Activated CD4-positive, alpha-beta T cell treated with anti-CD3 and anti-CD28 coated beads for 1 hour (primary cell): ENCODE results near the gene ZRANB2.

Experiments used
- DNase-seq: peaks from one replicate; pipeline ENCODE4 v3.0.0-alpha.2; 2020

Gene ZRANB2, protein sequence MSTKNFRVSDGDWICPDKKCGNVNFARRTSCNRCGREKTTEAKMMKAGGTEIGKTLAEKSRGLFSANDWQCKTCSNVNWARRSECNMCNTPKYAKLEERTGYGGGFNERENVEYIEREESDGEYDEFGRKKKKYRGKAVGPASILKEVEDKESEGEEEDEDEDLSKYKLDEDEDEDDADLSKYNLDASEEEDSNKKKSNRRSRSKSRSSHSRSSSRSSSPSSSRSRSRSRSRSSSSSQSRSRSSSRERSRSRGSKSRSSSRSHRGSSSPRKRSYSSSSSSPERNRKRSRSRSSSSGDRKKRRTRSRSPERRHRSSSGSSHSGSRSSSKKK

DNA sequence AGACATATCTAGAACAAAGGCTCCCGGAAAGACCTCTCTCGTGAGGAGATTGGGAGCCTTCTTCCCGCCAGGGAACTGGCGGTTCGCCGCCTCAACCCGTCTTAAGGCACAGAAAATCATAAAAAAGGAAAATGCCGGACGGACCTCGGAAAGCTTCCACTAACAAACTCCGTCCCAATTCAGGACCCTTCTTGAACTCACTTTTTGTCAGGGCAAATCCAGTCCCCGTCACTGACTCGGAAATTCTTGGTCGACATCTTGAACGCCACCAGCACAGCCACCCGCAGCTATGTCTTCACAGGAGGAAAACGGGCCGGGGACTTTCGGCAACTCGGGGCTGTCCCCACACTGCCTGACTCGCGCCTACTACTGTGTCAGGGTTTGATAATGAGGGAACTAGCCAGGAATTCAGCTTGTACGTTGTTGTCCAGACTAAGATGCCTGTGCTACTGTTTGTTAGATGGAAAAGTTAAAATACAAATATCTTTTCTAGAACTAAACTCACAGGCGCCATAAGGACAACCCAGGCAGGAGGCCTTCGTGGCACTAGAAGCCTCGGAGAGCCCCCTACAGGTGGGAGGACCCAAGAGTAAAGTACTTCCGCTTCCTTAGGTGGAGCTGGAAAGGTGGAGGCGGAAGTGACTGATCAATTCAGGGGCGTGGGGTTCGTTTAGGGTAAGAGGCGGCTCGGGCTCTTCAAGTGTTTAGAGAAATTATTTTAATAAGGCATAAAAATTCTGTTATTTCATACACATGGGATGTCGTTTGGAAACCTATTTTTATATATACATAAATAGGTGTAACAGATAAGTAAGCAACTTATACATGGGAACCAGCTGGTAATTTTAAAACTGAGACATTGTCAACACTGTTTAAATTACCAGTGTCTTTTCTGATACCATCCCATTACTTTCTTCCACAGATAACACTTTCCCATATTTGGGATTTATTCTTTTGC, at the start of gene ZRANB2:
Gene ZRANB2 (minus strand): TSS at position 297 of the 958 bp plus-strand sequence. CDS start 40 bp downstream, at position 257.
- peak; percentile 80 for DNase-seq

GRCh38 chr1:71128060-71128459, 47.2 kb upstream of the ZRANB2 start:
- no peak for DNase-seq

DNA sequence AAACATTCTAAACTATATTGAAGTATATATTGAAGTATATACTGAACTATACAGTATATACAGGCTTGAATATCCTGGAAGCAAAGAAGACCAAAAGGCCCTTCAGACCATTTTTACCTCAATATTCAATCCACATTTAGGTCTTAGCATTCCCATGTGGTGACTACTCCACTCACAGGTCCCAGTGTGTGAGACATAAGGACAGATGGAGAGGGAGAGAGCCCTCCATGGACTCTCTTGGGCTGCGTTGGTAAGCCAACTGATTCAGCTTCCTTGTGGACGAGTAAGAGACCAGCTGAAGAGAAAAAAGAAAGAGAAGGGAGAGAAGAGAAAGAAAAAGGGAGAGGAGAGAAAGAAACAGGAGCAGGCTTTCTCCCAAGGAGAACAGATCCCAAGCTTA, 37.3 kb upstream of the ZRANB2 start:
- no peak for DNase-seq

DNA sequence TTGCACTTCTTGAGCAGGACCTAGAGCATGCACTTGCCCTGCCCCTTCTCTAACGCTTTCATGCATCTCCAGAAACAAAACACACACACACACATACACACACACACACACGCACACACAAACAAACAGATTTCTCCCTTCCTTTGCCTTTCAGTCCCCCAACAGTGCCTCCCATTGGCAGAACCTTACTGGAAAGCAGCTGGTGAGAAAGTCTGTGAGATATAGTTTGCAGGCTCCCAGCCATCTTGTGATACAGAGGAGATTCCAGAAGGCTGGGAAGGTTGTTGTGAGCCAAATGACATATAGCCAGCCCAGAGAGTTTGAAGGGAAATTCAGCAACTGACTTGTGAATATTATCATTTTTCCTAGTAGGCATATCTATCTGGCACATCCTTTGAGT, 35.9 kb upstream of the ZRANB2 start:
- DNase-seq: no peak

DNA sequence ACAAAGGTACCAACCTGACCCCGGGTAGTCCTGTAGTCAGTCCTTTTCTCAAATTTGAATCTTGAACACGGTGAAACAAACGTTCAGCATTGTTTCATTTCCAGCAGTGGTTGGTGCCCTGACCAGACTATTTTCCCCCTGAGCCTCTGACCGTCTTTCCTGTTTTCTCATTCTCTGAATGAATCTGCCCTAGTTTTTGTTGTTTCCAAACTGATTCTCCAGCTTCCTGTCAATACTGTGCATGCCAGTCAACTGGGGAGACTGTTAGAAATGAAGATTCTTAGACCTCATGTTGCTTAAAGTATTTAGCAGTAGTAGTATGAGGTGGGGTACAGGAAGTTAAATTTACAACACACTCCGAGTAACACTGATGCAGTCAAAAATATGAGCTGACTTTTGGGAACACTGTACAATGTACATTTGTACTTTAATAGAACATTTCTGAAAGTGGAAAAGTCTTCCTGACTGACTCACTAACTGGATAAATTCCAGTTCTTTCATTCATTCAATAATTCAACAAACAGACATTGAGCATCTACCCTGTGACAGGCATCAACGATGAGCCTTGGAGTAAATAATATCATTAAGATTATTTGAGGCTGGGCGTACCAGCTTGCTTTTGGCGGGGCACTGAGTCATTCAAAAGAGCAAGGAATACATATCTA, 26.0 kb upstream of the ZRANB2 start:
- DNase-seq: no peak

DNA sequence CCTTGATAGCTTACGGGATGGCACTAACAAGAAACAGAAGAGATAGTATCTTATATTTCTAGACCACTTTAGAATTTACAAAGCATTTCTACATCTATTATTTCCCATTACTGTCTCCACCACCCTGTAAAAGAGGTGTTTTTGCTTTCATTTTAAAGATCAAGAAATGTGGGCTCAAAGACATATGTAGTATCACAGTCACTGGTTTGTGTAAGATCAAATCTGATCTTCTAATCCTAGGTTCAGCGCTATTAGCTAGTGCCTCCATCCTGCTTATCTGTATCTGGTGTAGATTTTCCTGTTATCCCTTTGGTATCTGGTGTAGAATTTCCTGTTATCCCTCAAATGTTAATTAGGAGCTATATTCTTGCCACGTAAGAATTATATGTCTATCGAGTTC, 23.6 kb upstream of the ZRANB2 start:
- DNase-seq: no peak

DNA sequence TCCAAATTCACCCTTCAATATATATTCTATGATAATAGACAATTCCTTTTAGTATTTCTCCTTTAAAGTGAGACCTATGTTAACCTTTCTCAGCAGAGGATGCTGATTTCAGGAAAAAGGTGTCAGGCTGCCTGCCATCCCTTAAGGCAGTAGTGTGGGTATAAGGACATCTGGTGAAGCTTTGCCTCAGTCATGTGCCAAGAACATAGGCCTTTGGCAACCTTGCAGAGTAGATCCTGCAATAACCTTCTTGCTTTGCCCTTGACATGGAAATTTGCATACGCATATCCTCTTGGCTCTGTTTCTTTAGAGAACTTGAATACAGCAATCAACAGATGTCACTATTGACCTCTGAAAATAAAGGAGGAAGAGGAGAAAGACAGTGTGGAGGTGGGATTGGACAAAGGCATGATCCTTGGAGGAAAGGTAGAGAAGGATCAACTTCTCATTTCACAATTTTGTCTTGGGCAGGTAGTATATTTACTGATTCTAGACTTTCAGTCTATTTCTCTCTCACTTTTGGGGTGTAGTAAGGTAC, 21.1 kb upstream of the ZRANB2 start:
- no peak for DNase-seq

- DNase-seq: no peak
Measured at GRCh38 chr1:71097428-71097827, 16.6 kb upstream of the ZRANB2 start.

DNA sequence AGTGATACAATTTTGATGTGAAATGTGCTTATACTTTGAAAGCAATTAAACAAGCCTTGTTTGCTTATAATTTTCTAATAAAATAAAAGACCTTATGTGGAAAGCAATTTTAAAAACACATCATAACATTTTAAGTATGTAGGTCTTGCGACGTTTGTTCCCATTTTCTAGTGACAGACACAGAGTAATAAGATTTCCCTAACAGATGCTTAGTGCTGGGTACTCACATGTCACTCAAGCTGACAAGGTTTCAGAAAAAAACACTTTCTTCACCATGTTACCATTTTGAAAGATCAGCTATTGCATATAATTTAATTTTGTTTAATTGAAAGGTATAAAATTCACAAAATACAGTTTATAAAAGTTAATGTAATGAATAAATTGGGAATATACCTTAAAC, 14.1 kb upstream of the ZRANB2 start:
- DNase-seq: no peak

DNA sequence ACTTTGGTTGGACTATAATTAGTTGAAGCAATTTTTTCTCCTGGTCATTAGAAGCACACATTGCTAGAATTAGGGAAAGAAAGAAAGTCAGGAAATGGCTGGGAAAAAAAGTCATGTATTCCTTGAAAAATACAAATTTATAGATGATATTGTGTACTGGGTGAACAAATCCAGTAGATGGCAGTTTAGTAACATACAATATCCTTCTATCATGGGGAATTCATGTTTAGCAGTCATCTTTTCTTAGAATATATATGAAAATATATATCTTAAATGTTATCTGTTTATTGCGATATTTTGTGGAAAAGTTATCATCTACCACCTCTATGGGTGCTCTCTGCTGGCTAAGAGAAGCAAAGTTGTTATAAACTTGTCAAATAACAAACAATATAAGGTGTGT, 13.1 kb upstream of the ZRANB2 start:
- DNase-seq: no peak

GRCh38 chr1:71089536-71090270, 8.9 kb upstream of the ZRANB2 start:
- no peak for DNase-seq

GRCh38 chr1:71088645-71089287, 7.9 kb upstream of the ZRANB2 start:
- no peak for DNase-seq

DNA sequence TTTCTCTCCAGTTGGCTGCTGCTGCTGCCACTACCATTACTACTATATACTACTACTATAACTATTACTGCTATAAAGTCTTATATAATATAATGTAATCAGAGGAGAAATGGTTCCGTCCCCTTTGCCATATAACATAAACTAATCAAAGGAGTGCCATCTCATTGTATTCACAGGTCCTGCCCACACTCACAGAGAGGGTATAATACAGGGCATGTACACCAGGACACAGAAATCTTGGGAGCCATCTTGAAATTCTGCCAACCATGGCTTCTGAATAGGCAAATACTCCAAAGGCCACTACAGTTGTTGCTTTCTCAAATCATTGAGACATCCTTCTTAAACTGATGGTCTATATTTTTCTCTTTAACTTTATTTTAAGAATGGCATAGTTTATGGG, 6.9 kb upstream of the ZRANB2 start:
- no peak for DNase-seq

GRCh38 chr1:71087060-71087459, 6.2 kb upstream of the ZRANB2 start:
- no peak for DNase-seq

GRCh38 chr1:71086331-71086730, 5.5 kb upstream of the ZRANB2 start:
- DNase-seq: no peak

- DNase-seq: no peak
Measured at GRCh38 chr1:71083271-71083670, 2.4 kb upstream of the ZRANB2 start.

DNA sequence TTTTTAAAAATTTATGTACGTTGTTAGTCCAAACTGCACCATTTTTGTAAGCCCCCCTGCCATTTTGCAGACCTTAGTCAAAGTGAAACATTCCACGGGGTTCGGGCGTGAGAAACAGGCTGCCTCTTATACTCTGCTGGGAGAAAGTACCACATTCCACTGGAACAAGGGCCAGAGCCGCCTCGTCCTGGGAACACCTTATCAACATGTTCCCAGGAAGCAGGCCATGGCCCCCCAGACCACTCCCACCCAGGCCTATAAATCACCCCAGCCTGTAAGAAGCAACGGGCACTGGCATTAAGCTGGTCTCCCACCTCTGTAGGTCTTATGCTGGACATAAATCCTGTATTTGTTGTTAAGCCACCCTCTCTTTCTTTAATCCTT, 854 bp upstream of the ZRANB2 start:
- peak; percentile 9 for DNase-seq

GRCh38 chr1:71080230-71080738, 551 bp downstream of the ZRANB2 start:
- DNase-seq: no peak

GRCh38 chr1:71074681-71075080, 6.2 kb downstream of the ZRANB2 start:
- no peak for DNase-seq

- no peak for DNase-seq
Measured at GRCh38 chr1:71072273-71072672, 8.6 kb downstream of the ZRANB2 start.

GRCh38 chr1:71071720-71072119, 9.1 kb downstream of the ZRANB2 start:
- DNase-seq: no peak
